OCI-LY7 (cell line): ENCODE measurements around the gene CCDC160. TPM values are rescaled to one million over a fixed set of nuclear protein-coding genes. Genes with fewer than 3 reads are reported as not detected.
A peak's percentile ranks its signal among the peaks of the same experiment; 100 is the strongest.

Experiments used
- BruUV-seq: library from RNA; stranded (reverse); fragments of 400-500 nt; replicated peaks from 2 replicates; lab custom pipeline; 2021; lab: Mats Ljungman, UMichigan
- CTCF ChIA-PET: fragments of 300-600 bp; sonication (Branson Sonifier 250); formaldehyde crosslinking; loops from one replicate; lab custom pipeline; 2022; ENCODE audit warnings: antibody characterized with exemption; ENCODE audit not compliant: unreplicated experiment; lab: Charles Lee
- POLR2A ChIA-PET: fragments of 300-600 bp; sonication (Branson Sonifier 250); formaldehyde crosslinking; loops from one replicate; lab custom pipeline; 2022; ENCODE audit warnings: antibody characterized with exemption; lab: Charles Lee
- DNase-seq: peaks from one replicate; pipeline ENCODE4 v3.0.0-alpha.2; 2015; ENCODE audit warnings: low spot score
- H2AFZ ChIP-seq: fragments of 200-600 bp; sonication (generic), shearing (Covaris generic); 2 replicates; pipeline ENCODE4 v1.6.1; 2014; ENCODE audit warnings: mild to moderate bottlenecking, antibody characterized with exemption, low read length, moderate library complexity
- H3K27ac ChIP-seq: fragments of 200-600 bp; sonication (generic); 2 replicates; pipeline ENCODE4 v1.5.1; 2014; ENCODE audit warnings: mixed run types, low read depth, mild to moderate bottlenecking, moderate library complexity, low read length, inconsistent platforms; ENCODE audit not compliant: poor library complexity, severe bottlenecking
- H3K36me3 ChIP-seq: fragments of 200-600 bp; sonication (generic); 2 replicates; pipeline ENCODE4 v1.6.1; 2014; ENCODE audit warnings: mild to moderate bottlenecking, antibody characterized with exemption, low read length, moderate library complexity, mixed read lengths; ENCODE audit not compliant: insufficient read depth
- H3K4me1 ChIP-seq: fragments of 200-600 bp; sonication (generic); 2 replicates; pipeline ENCODE4 v1.5.1; 2014; ENCODE audit warnings: mild to moderate bottlenecking, low read length; ENCODE audit not compliant: insufficient read depth, poor library complexity, severe bottlenecking
- H3K4me2 ChIP-seq: fragments of 200-600 bp; sonication (generic); 2 replicates; pipeline ENCODE4 v1.6.1; 2014; ENCODE audit warnings: mild to moderate bottlenecking, low read length
- H3K4me3 ChIP-seq: fragments of 200-600 bp; sonication (generic); 2 replicates; pipeline ENCODE4 v1.5.1; 2014; ENCODE audit warnings: mild to moderate bottlenecking, low read depth, low read length; ENCODE audit not compliant: poor library complexity, severe bottlenecking
- H3K79me2 ChIP-seq: fragments of 200-600 bp; sonication (generic); 2 replicates; pipeline ENCODE4 v1.6.1; 2016; ENCODE audit warnings: low read depth, mild to moderate bottlenecking, low read length, moderate library complexity, mixed read lengths; ENCODE audit not compliant: insufficient read depth
- H3K9me2 ChIP-seq: fragments of 200-600 bp; sonication (generic); 2 replicates; pipeline ENCODE4 v1.6.1; 2016; ENCODE audit warnings: mild to moderate bottlenecking, low read length, mixed read lengths; ENCODE audit not compliant: insufficient read depth
- H3K9me3 ChIP-seq: fragments of 200-600 bp; sonication (generic); 2 replicates; pipeline ENCODE4 v1.6.1; 2014; ENCODE audit warnings: mild to moderate bottlenecking, mixed run types, low read length, mixed read lengths
- H4K20me1 ChIP-seq: fragments of 200-600 bp; sonication (generic); 2 replicates; pipeline ENCODE4 v1.6.1; 2014; ENCODE audit warnings: mild to moderate bottlenecking, antibody characterized with exemption, low read length, moderate library complexity, mixed read lengths; ENCODE audit not compliant: insufficient read depth
- EZH2phosphoT487 ChIP-seq: fragments of 200-600 bp; sonication (generic); IDR thresholded peaks from 2 replicates; pipeline ENCODE4 v1.6.1; 2018; ENCODE audit warnings: low read depth, borderline replicate concordance, mild to moderate bottlenecking, mixed run types, antibody characterized with exemption, low read length, moderate library complexity, mixed read lengths
- intact Hi-C: fragments of 100-400 bp; cut with micrococcal nuclease; formaldehyde crosslinking; loops from one replicate; pipeline ENCODE4 v1.10.0; 2022; ENCODE audit not compliant: unreplicated experiment
- total RNA-seq, 2 experiments: library from RNA; depleted of rRNA in 1 of 2; stranded (reverse); fragments of >200 nt in 1 of 2; shearing (Covaris generic) in 1 of 2; gene quantifications; 2 replicates each; pipeline ENCODE4 v1.2.3, GENCODE V29; 2014 to 2022
- TF ChIP-seq, protein P1 (sequence below): fragments of 200-600 bp; sonication (generic); conservative IDR thresholded peaks from 2 replicates; pipeline ENCODE4 v1.5.1; 2014; ENCODE audit warnings: mild to moderate bottlenecking, antibody characterized with exemption, low read length, moderate library complexity, mixed read lengths

The CCDC160 gene
- total RNA-seq, 2 experiments from 2014 or later, result not detected

- no peaks in the 10 kb centered on the region for H3K36me3 ChIP-seq
- no peak for DNase-seq
- CTCF ChIA-PET, result no interaction called here
- no peak overlapping the region for H2AFZ ChIP-seq
- no peaks in the 10 kb centered on the region for H3K9me2 ChIP-seq
- no peak overlapping the region for H3K4me2 ChIP-seq
- H4K20me1 ChIP-seq, result no peaks in the 10 kb centered on the region
- TF ChIP-seq, protein P1, sequence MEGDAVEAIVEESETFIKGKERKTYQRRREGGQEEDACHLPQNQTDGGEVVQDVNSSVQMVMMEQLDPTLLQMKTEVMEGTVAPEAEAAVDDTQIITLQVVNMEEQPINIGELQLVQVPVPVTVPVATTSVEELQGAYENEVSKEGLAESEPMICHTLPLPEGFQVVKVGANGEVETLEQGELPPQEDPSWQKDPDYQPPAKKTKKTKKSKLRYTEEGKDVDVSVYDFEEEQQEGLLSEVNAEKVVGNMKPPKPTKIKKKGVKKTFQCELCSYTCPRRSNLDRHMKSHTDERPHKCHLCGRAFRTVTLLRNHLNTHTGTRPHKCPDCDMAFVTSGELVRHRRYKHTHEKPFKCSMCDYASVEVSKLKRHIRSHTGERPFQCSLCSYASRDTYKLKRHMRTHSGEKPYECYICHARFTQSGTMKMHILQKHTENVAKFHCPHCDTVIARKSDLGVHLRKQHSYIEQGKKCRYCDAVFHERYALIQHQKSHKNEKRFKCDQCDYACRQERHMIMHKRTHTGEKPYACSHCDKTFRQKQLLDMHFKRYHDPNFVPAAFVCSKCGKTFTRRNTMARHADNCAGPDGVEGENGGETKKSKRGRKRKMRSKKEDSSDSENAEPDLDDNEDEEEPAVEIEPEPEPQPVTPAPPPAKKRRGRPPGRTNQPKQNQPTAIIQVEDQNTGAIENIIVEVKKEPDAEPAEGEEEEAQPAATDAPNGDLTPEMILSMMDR, result no peak
- no peak for TF ChIP-seq EZH2phosphoT487
- no peak overlapping the region for H3K27ac ChIP-seq
- H3K4me1 ChIP-seq, result no peaks in the 10 kb centered on the region
- POLR2A ChIA-PET, result no interaction called here
- no peak overlapping the region for H3K4me3 ChIP-seq
- intact Hi-C loops, result no loop called here
- H3K79me2 ChIP-seq, result no peaks in the 10 kb centered on the region
- no TSS peak for BruUV-seq
- no peaks in the 10 kb centered on the region for H3K9me3 ChIP-seq
Measured at GRCh38 chrX:134244043-134244442, 7.1 kb downstream of the CCDC160 start.

GRCh38 chrX:134246282-134246681 lies 9.3 kb downstream of the CCDC160 start:
- no peaks in the 10 kb centered on the region for H3K36me3 ChIP-seq
- no TSS peak for BruUV-seq
- no peak overlapping the region for H3K4me2 ChIP-seq
- POLR2A ChIA-PET, result no interaction called here
- H3K9me2 ChIP-seq, result no peaks in the 10 kb centered on the region
- no peak overlapping the region for H2AFZ ChIP-seq
- H4K20me1 ChIP-seq, result no peaks in the 10 kb centered on the region
- intact Hi-C loops, result loop anchor here (5.0 kb wide), 1 partner anchor 151 kb away; no protein-coding TSS in a partner anchor
- H3K27ac ChIP-seq, result no peak overlapping the region
- H3K4me1 ChIP-seq, result no peaks in the 10 kb centered on the region
- H3K79me2 ChIP-seq, result no peaks in the 10 kb centered on the region
- CTCF ChIA-PET, result no interaction called here
- TF ChIP-seq, protein P1, result peak; percentile 39
- no peak for TF ChIP-seq EZH2phosphoT487
- H3K4me3 ChIP-seq, result no peak overlapping the region
- H3K9me3 ChIP-seq, result no peaks in the 10 kb centered on the region
- peak; percentile 18 for DNase-seq

DNA sequence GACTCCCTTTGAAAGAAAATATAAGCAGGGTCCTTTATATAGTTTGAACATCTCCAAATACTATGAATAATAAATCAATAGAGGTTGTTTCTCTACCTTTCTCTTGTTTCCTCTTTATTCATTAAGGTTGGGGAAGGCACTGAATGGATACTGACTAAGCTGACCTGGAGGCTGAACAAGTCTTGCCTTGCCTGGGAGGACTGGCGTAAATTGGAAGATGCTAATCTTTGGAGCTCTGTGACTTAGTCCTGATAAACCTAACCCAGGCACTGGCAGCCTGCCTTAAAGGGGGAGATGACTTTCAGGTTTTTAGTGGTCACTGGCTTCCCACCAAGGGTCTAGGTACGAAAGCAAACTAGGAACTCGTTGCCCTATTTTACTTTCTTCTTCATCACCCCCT lies 10.5 kb downstream of the CCDC160 start:
- H3K79me2 ChIP-seq, result no peaks in the 10 kb centered on the region
- no peak overlapping the region for H3K27ac ChIP-seq
- CTCF ChIA-PET, result no interaction called here
- POLR2A ChIA-PET, result interaction anchor here (1.0 kb wide), 1 partner anchor 20 kb away, joined by 3 read pairs; no protein-coding TSS in a partner anchor
- DNase-seq, result no peak
- BruUV-seq, result no TSS peak
- TF ChIP-seq, protein P1, result no peak
- no peak for TF ChIP-seq EZH2phosphoT487
- H3K4me1 ChIP-seq, result no peaks in the 10 kb centered on the region
- no peaks in the 10 kb centered on the region for H3K9me3 ChIP-seq
- no peaks in the 10 kb centered on the region for H4K20me1 ChIP-seq
- no peak overlapping the region for H3K4me2 ChIP-seq
- no peak overlapping the region for H3K4me3 ChIP-seq
- H2AFZ ChIP-seq, result no peak overlapping the region
- intact Hi-C loops, result loop anchor here (5.0 kb wide), 1 partner anchor 150 kb away; no protein-coding TSS in a partner anchor
- H3K9me2 ChIP-seq, result no peaks in the 10 kb centered on the region
- no peaks in the 10 kb centered on the region for H3K36me3 ChIP-seq
